Measurements from ENCODE around the gene IL10RB. TPM values are rescaled to one million over a fixed set of nuclear protein-coding genes. Genes with fewer than 3 reads are reported as not detected.
"Not testable (repeated sequence)": the region's sequence is repeated elsewhere in the genome, so short reads cannot be mapped to it uniquely, and the experiment has no call there.

IL10RB gene
- total and polyA plus RNA-seq, 2 of the 8 experiments (the other 6 are each of a cell fraction or from before 2014, with no cell fraction given), result 2.7 to 3.2 TPM

- H2BK15ac ChIP-seq (ENCODE audit: low read length); H3K9me3 ChIP-seq (ENCODE audit: insufficient read depth in 2 of 2, low read depth in 1 of 2, low read length in 1 of 2); FAIRE-seq; H2AK5ac ChIP-seq (ENCODE audit: low read depth, low read length); H3K23me2 ChIP-seq (ENCODE audit: low read depth, low read length); POLR2A ChIA-PET (ENCODE audit: partially characterized antibody); H3K9ac ChIP-seq (replicated peaks in 1 of 4; ENCODE audit: extremely low read depth in 1 of 4, low read depth in 3 of 4, low read length in 3 of 4); H3K4me1 ChIP-seq (replicated peaks in 1 of 4; ENCODE audit: control insufficient read depth in 3 of 4, insufficient read depth in 4 of 4, low read length in 3 of 4); H3K23ac ChIP-seq (ENCODE audit: insufficient read length); H4K5ac ChIP-seq (ENCODE audit: insufficient read length, low read depth, low read length); H3K27ac ChIP-seq (ENCODE audit: low read depth, low read length); H3K4me2 ChIP-seq (ENCODE audit: insufficient read depth in 1 of 2, low read depth in 2 of 2, low read length in 2 of 2); DNase-seq (ENCODE audit: low read depth in 1 of 2, low spot score in 2 of 2); H3K18ac ChIP-seq (ENCODE audit: extremely low read depth, low read length); H3K27me3 ChIP-seq (replicated peaks in 1 of 4; ENCODE audit: control insufficient read depth in 3 of 4, extremely low read depth in 1 of 4, insufficient read depth in 3 of 4, low read length in 3 of 4); H2AFZ ChIP-seq (ENCODE audit: low read length); H2BK5ac ChIP-seq (ENCODE audit: low read depth, low read length); H2BK120ac ChIP-seq (replicated peaks; ENCODE audit: low read depth, low read length); H2BK12ac ChIP-seq (ENCODE audit: low read depth, low read length); H3K14ac ChIP-seq (ENCODE audit: insufficient read length); H3K4ac ChIP-seq (replicated peaks; ENCODE audit: insufficient read length, low read depth, low read length); H4K20me1 ChIP-seq (replicated peaks in 1 of 2; ENCODE audit: control insufficient read depth in 1 of 2, insufficient read depth in 2 of 2, low read length in 2 of 2); H3K4me3 ChIP-seq (ENCODE audit: extremely low read depth in 1 of 4, insufficient read depth in 2 of 4, low read depth in 3 of 4, low read length in 4 of 4); H3K79me1 ChIP-seq (ENCODE audit: low read depth, low read length); H3K56ac ChIP-seq (replicated peaks; ENCODE audit: insufficient read length, low read depth, low read length); H3K36me3 ChIP-seq (ENCODE audit: control insufficient read depth in 2 of 4, insufficient read depth in 4 of 4, low read length in 3 of 4); H3K79me2 ChIP-seq (ENCODE audit: control insufficient read depth in 1 of 2, insufficient read depth in 2 of 2, low read length in 2 of 2); H4K8ac ChIP-seq (ENCODE audit: extremely low read depth, insufficient read depth, low read length); H4K91ac ChIP-seq (replicated peaks; ENCODE audit: insufficient read length, low read length); H2BK20ac ChIP-seq (ENCODE audit: low read length): not testable (repeated sequence)
- CTCF ChIA-PET (ENCODE audit: partially characterized antibody), result interaction anchor here (0.7 to 1.1 kb wide), 2 partner anchors 36 to 99 kb away, joined by 3 read pairs; partner anchors contain the start of gene IFNAR1
- 90% methylated on average over 3 of the region's 3 CpGs; no CpG with 5 or more reads in 1 of the 2 experiments for WGBS, 2 experiments (ENCODE audit: extremely low coverage in 1 of 2, insufficient coverage in 1 of 2, insufficient read length in 1 of 2, insufficient replicate concordance in 2 of 2, low coverage in 1 of 2, low lambda C conversion rate in 2 of 2, missing lambda C conversion rate in 1 of 2)
These were observed 40.8 kb upstream of the IL10RB start for GRCh38 chr21:33225376-33225775.

Measured in H1 (cell line).